Testis (tissue), 2 donors: ENCODE data around the gene DLG3.

ENCODE experiments used
- POLR2A ChIP-seq: fragments of 450-650 bp; IDR thresholded peaks from one replicate; pipeline ENCODE4 v1.6.1; 2017; ENCODE audit warnings: antibody characterized with exemption, mild to moderate bottlenecking, moderate library complexity
- TF ChIP-seq, protein P1 (sequence below), 3 experiments: fragments of 450-650 bp in 2 of 3; fragments of 200-600 bp in 1 of 3; sonication (generic) in 1 of 3; IDR thresholded peaks; one replicate each; pipeline ENCODE4 v1.5.1; 2016 to 2019; ENCODE audit warnings: antibody characterized with exemption in 3 of 3, mild to moderate bottlenecking in 2 of 3, moderate library complexity in 1 of 3

GRCh38 chrX:70444946-70445656 lies 466 bp downstream of the DLG3 start:
- TF ChIP-seq POLR2A: no peak
- TF ChIP-seq, protein P1, sequence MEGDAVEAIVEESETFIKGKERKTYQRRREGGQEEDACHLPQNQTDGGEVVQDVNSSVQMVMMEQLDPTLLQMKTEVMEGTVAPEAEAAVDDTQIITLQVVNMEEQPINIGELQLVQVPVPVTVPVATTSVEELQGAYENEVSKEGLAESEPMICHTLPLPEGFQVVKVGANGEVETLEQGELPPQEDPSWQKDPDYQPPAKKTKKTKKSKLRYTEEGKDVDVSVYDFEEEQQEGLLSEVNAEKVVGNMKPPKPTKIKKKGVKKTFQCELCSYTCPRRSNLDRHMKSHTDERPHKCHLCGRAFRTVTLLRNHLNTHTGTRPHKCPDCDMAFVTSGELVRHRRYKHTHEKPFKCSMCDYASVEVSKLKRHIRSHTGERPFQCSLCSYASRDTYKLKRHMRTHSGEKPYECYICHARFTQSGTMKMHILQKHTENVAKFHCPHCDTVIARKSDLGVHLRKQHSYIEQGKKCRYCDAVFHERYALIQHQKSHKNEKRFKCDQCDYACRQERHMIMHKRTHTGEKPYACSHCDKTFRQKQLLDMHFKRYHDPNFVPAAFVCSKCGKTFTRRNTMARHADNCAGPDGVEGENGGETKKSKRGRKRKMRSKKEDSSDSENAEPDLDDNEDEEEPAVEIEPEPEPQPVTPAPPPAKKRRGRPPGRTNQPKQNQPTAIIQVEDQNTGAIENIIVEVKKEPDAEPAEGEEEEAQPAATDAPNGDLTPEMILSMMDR (IDR thresholded peaks at IDR 0.05): no peak
